GM21723 (cell line): ENCODE measurements around the gene DVL3.
"Not testable (repeated sequence)": the region's sequence is repeated elsewhere in the genome, so short reads cannot be mapped to it uniquely, and the experiment has no call there.

Experiments
- ATAC-seq: cut with Tn5 transposase; IDR thresholded peaks from one replicate; pipeline ENCODE4 v1.9.1; 2021; ENCODE audit warnings: mild to moderate bottlenecking, moderate library complexity; ENCODE audit not compliant: unreplicated experiment

Gene DVL3

GRCh38 chr3:184155644-184156521 lies 706 bp downstream of the DVL3 start:
- ATAC-seq: peak; percentile 35

DNA sequence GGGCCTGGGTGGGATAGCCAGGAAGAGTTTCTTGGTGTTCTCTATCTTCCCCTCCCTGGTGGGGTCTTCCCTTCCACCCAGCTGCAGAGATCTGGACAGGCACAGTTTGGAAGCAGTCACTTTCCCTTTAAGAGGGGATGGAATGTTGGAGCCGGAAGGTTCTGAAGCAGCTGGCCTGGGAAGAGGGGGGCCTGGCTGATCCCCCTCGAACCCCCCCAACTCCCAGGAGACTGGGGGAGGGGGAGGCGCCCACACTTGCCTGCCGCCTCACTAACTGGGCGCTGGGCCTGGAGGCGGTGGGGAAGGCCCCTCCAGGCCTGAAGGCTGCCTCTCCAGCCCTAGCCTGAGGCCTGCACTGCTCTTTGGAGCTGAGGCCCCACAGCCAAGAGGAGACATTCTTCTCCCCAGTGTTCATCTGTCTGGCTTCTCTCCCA lies 1.4 kb downstream of the DVL3 start:
- peak; percentile 26 for ATAC-seq

GRCh38 chr3:184157206-184157605 lies 2.0 kb downstream of the DVL3 start:
- ATAC-seq: no peak

GRCh38 chr3:184158404-184158803 lies 3.2 kb downstream of the DVL3 start:
- no peak for ATAC-seq

DNA sequence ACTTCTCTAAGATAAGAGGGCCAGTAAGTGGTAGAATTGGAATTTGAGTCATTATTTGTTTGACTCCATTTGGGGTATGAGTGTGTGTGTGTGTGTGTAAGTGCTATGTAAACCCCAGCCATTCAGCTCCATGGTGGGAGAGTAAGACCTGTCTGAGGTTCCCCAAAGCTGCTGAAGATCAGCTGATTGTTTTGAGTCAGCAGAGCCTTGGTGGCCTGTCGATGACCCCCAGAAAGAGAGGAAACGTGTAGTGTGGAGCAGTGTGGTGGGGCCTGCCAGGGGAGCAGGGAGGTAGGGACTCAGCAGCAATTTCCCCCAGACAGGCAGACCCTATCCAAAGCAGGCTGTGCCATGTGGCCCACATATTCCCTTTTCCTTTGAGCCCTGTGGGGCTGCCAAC lies 5.3 kb downstream of the DVL3 start:
- ATAC-seq: no peak

DNA sequence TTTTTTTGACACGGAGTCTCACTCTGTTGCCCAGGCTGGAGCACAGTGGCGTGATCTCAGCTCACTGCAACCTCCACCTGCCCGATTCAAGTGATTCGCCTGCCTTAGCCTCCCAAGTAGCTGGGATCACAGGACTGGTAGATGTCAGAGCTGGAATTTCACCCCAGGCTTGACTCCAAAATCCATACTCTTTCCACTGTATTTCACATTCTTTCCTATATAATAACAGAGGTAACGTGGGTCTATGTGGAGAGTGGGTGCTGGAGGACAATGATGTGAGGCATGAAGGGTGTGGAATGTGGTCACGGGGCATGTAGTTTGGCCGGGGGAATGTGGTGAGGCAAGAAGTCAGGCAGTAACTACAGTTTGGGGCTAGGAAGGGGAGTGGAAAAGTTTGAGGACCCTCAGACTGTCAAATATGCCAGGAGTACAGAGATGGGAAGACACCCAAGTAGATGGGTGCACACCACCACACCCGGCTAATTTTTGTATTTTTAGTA lies 7.4 kb downstream of the DVL3 start:
- not testable (repeated sequence) for ATAC-seq

GRCh38 chr3:184164648-184165330 lies 9.6 kb downstream of the DVL3 start:
- no peak for ATAC-seq

GRCh38 chr3:184165543-184165942 lies 10.4 kb downstream of the DVL3 start:
- no peak for ATAC-seq

DNA sequence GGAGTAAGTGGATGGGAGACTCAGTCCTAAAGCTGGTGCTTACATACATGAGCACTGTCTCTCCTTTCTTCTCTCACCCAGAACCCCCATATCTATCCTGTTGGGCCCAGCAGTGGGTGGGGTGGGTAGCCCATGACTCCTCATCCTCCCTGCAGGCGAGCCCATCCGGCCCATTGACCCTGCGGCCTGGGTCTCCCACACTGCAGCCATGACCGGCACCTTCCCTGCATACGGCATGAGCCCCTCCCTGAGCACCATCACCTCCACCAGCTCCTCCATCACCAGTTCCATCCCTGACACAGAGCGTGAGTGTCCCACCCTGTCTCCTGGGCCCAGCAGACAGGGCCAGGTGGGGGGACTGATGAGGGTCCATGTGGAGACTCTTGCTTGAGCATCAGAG lies 11.5 kb downstream of the DVL3 start:
- no peak for ATAC-seq

DNA sequence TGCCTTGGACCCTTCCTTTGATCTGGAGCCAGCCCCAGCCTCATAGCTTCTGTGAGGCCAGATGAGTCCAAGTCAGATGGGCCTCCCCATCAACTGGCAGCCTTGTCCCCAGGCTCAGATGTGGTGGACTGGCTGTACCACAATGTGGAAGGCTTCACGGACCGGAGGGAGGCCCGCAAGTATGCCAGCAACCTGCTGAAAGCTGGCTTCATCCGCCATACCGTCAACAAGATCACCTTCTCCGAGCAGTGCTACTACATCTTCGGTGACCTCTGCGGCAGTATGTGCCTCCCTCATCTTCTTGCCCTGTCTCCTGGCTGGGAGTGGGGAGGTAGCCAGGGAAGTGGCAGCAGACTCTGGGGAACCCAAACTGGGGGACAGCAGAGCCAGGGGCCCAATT lies 12.6 kb downstream of the DVL3 start:
- no peak for ATAC-seq

GRCh38 chr3:184168363-184169120 lies 13.4 kb downstream of the DVL3 start:
- ATAC-seq: no peak

GRCh38 chr3:184169896-184170875 lies 15.0 kb downstream of the DVL3 start:
- no peak for ATAC-seq

GRCh38 chr3:184171562-184171961 lies 16.4 kb downstream of the DVL3 start:
- no peak for ATAC-seq

- ATAC-seq: no peak
Observed at GRCh38 chr3:184172681-184173373, 17.6 kb downstream of the DVL3 start.

GRCh38 chr3:184173374-184173722 lies 18.2 kb downstream of the DVL3 start:
- ATAC-seq: no peak

- ATAC-seq: peak; percentile 6
Observed at GRCh38 chr3:184174284-184174645, 19.1 kb downstream of the DVL3 start.

GRCh38 chr3:184174646-184175492 lies 19.7 kb downstream of the DVL3 start, which contains the start of gene AP2M1:
Gene AP2M1 (plus strand): TSS chr3:184174855. CDS start chr3:184176994, 2,139 bp downstream.
- peak; percentile 96 for ATAC-seq

DNA sequence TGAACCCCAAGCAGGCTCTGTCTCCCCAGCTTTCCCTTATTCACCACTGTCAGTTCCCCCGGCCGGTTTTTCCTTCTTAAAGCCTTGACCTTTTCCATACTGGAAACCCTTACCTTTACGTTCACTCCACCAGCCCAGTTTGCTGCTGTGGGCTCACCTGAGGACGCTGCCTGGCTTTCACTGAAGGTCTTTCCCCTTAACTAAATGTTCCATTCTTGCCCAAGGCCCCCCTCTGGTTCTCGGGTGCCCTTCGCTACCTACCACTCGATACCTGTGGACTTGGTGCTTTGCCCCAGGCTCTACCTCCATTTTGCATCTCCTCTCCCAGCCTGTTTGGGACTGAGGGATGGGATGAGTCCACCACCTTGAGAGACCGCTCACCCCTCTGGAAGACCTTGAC lies 20.3 kb downstream of the DVL3 start:
- no peak for ATAC-seq

GRCh38 chr3:184175981-184176376 lies 20.8 kb downstream of the DVL3 start:
- no peak for ATAC-seq
